Measurements from ENCODE around the gene AP2B1. TPM values are rescaled to one million over a fixed set of nuclear protein-coding genes. Genes with fewer than 3 reads are reported as not detected.

The AP2B1 gene
- total RNA-seq, 3 donors from 2014 or later: 78.4 to 91.9 (median 88.5) TPM

DNA sequence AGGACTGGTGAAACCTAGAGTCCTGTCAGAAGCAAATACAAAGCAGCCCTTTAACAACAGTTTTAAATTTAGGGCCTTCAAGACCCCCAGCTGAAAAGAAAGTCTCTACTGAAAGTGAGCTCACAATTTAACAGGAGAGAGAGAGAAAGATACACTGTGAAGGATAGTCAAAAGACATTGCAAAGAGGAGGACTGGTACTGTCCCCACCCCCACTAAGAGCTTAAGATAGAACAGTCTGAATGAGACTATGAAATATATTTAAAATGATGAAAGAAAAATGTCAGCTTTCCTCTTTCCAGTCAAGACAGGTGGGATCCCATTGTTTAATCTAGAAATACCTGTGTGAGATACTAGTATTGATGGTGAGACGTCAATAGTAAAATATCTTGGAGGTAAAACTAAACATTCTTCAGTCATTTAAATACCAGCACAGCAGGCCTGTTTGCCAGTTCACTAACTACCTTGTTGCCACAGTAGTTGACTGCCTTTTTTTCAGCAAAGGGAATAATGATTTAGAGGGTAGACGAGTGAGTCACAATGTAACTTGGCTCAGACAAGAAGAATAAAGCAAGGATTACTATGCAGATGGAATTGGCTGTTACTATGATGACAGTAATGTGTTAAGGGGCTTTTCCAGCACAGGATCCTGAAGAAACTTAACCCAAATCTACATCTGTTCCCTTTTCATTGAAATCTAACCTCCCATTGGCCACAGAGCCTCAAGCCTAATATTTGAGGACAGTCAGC, 97.1 kb downstream of the AP2B1 start:
- H3K9me3 ChIP-seq: no peaks in the 10 kb centered on the region
- H3K27me3 ChIP-seq: no peaks in the 10 kb centered on the region
- no peak for DNase-seq (ENCODE audit: low spot score in 2 of 2)
- H3K4me3 ChIP-seq: no peak overlapping the region
- H3K4me1 ChIP-seq: no peaks in the 10 kb centered on the region
- H3K36me3 ChIP-seq: no peaks in the 10 kb centered on the region
- TF ChIP-seq POLR2AphosphoS5 (IDR thresholded peaks at IDR 0.05) (no peak), POLR2A (IDR thresholded peaks at IDR 0.05) (no peak)
- TF ChIP-seq, protein P1, sequence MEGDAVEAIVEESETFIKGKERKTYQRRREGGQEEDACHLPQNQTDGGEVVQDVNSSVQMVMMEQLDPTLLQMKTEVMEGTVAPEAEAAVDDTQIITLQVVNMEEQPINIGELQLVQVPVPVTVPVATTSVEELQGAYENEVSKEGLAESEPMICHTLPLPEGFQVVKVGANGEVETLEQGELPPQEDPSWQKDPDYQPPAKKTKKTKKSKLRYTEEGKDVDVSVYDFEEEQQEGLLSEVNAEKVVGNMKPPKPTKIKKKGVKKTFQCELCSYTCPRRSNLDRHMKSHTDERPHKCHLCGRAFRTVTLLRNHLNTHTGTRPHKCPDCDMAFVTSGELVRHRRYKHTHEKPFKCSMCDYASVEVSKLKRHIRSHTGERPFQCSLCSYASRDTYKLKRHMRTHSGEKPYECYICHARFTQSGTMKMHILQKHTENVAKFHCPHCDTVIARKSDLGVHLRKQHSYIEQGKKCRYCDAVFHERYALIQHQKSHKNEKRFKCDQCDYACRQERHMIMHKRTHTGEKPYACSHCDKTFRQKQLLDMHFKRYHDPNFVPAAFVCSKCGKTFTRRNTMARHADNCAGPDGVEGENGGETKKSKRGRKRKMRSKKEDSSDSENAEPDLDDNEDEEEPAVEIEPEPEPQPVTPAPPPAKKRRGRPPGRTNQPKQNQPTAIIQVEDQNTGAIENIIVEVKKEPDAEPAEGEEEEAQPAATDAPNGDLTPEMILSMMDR (IDR thresholded peaks at IDR 0.05): no peak
- intact Hi-C loops (cut with DNase I; ENCODE audit: low total_unique reads): no loop called here
- H3K27ac ChIP-seq: no peak overlapping the region

DNA sequence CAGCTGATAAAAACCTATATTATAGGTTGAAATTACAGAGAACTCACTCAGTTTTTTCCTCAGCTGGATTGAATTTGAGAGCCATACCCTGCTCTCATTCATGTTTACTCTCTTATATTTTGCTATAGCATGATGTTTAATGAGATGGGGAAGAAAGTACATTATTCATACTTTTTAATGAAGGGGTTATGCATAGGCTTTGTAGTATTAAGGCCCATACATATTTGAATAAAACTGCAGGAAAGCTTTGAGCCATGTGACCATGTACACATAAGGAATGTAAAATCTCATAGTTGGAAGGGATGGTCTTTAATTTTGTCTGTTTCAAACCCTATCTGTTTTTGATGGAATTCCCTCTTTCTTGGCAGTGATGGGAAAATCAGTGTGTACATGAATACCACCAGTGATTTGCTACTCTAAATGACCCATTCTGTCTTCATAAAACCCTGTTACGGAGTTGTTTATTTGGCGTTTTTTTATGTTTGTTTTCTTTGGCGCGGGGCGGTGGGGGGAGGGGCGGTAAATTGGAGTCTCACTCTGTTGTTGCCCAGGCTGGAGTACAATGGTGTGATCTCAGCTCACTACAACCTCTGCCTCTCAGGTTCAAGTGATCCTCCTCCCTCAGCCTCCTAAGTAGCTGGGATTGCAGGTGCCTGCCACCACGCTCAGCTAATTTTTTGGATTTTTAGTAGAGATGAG, 105.5 kb downstream of the AP2B1 start:
- TF ChIP-seq, protein P1 (IDR thresholded peaks at IDR 0.05): no peak
- no peak for TF ChIP-seq POLR2A (IDR thresholded peaks at IDR 0.05)
- TF ChIP-seq POLR2AphosphoS5 (IDR thresholded peaks at IDR 0.05): no peak
- Histone ChIP-seq H3K4me3 (no peak overlapping the region), H3K4me1 (no peaks in the 10 kb centered on the region), H3K36me3 (no peaks in the 10 kb centered on the region), H3K27me3 (no peaks in the 10 kb centered on the region), H3K27ac (no peak overlapping the region), H3K9me3 (no peaks in the 10 kb centered on the region)
- no peak for DNase-seq (ENCODE audit: low spot score in 2 of 2)
- intact Hi-C loops (cut with DNase I; ENCODE audit: low total_unique reads): no loop called here

GRCh38 chr17:35693662-35694061, 106.5 kb downstream of the AP2B1 start:
- Histone ChIP-seq H3K4me1 (no peaks in the 10 kb centered on the region), H3K36me3 (no peaks in the 10 kb centered on the region)

DNA sequence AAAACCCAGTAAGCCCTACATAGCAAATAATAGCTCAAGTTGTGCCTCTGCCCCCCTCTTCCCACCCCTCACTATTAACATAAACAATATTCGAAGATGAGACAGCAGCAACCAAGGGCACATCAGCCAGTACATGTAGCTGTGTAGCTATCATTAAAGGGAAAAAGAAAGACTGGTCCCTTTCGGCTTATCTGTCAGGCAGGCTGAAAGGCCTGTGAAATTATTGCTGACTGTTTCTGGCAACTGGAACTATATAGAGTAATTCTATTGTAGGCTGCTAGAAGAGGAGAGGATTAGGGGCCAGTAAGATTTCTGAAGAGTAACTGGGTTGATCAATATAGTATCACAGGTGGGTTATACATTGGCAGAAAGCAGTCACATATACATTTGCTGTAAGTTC, 107.8 kb downstream of the AP2B1 start:
- no peaks in the 10 kb centered on the region for H3K4me1 ChIP-seq
- no peak for TF ChIP-seq POLR2A (IDR thresholded peaks at IDR 0.05)
- TF ChIP-seq, protein P1 (IDR thresholded peaks at IDR 0.05): no peak
- TF ChIP-seq POLR2AphosphoS5 (IDR thresholded peaks at IDR 0.05): no peak
- no peaks in the 10 kb centered on the region for H3K36me3 ChIP-seq
- H3K4me3 ChIP-seq: no peak overlapping the region
- no peak overlapping the region for H3K27ac ChIP-seq
- no peaks in the 10 kb centered on the region for H3K27me3 ChIP-seq
- H3K9me3 ChIP-seq: no peaks in the 10 kb centered on the region
- intact Hi-C loops (cut with DNase I; ENCODE audit: low total_unique reads): no loop called here
- DNase-seq (ENCODE audit: low spot score in 2 of 2): no peak

More at GRCh38 chr17:35693662-35694061, 106.5 kb downstream of the AP2B1 start:
- no peaks in the 10 kb centered on the region for H3K9me3 ChIP-seq
- intact Hi-C loops (cut with DNase I; ENCODE audit: low total_unique reads): no loop called here
- no peak for TF ChIP-seq POLR2AphosphoS5 (IDR thresholded peaks at IDR 0.05)
- TF ChIP-seq POLR2A (IDR thresholded peaks at IDR 0.05): no peak
- TF ChIP-seq, protein P1 (IDR thresholded peaks at IDR 0.05): no peak
- H3K4me3 ChIP-seq: no peak overlapping the region
- H3K27me3 ChIP-seq: no peaks in the 10 kb centered on the region
- H3K27ac ChIP-seq: no peak overlapping the region
- no peak for DNase-seq (ENCODE audit: low spot score in 2 of 2)

DNA sequence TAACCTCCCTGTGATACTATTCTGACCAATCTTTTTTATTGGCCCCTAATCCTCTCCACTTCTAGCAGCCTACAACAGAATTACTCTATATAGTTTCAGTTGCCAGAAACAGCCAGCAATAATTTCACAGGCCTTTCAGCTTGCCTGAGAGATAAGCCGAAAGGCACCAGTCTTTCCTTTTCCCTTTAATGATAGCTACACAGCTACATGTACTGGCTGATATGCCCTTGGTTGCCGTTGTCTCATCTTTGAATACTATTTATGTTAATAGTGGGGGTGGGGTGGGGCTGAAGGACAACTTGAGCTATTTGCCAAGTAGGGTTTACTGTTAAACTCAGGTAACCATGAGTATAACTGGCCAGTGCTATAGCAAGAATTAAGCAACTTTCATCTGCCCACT, 108.5 kb downstream of the AP2B1 start:
- intact Hi-C loops (cut with DNase I; ENCODE audit: low total_unique reads): no loop called here
- Histone ChIP-seq H3K4me1 (no peaks in the 10 kb centered on the region), H3K4me3 (no peak overlapping the region), H3K9me3 (no peaks in the 10 kb centered on the region), H3K36me3 (no peaks in the 10 kb centered on the region), H3K27me3 (no peaks in the 10 kb centered on the region), H3K27ac (no peak overlapping the region)
- no peak for TF ChIP-seq POLR2A (IDR thresholded peaks at IDR 0.05)
- no peak for TF ChIP-seq POLR2AphosphoS5 (IDR thresholded peaks at IDR 0.05)
- no peak for DNase-seq (ENCODE audit: low spot score in 2 of 2)
